ENCODE results near the gene MAP2K3. TPM values are rescaled to one million over a fixed set of nuclear protein-coding genes. Genes with fewer than 3 reads are reported as not detected.

Gene MAP2K3
- 25.0 TPM for polyA plus RNA-seq (2013, experiment 1 of 2)
- polyA plus RNA-seq (2013, experiment 2 of 2) = 24.1 TPM

DNA sequence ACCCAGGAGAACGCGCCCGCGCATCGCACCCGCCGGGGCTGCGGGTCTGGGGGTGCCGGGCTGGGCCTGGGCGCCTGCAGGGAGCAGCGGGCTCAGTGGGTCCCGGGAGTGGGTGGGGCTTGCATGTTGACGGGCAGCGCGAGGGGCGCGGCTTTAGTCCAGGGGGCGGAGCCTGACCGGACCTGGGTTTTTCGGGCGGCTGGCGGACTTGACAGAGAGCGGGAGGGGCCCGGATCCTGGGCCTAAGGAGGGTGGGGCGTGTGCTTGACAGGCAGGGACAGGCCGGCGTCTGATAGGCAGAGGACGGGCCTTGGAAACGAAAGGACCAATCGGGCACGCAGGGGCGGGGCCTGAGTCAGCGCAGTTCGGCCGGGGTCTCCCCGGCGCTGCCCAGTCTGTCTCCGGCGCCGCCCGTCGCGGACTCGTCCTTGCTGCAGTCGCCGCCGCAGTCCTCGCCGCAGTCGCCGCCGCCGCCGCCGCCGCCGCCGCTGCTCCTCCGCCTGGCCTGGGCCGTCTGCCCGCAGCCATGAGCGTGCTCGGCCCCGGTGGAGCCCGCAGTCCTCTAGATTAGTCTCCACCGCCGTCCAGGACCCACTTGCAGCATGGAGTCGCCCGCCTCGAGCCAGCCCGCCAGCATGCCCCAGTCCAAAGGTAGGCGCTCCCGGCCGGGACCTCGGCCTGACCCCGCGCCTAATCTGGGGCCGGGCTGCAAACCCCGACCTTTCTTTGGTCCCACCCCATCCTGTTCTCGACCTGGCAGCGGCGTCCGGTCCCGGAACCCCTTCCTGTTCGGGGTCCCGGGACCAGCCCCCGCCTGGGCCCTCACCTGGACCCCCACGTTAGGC lies at the start of gene MAP2K3:
Gene MAP2K3, plus strand, starts transcription at position 393 of the 845 bp plus-strand sequence. Its CDS starts 210 bp downstream, at position 603.
- Histone ChIP-seq H3K27ac (ENCODE audit: low read length, poor library complexity, severe bottlenecking) (peak within 1 kb of the TSS; percentile 89), H4K8ac (ENCODE audit: low read length) (peak within 1 kb of the TSS; percentile 56), H3K79me1 (replicated peaks; ENCODE audit: low read length, poor library complexity, severe bottlenecking) (no peaks in the 10 kb centered on the region), H3K4ac (ENCODE audit: low read depth in 1 of 2, low read length in 2 of 2) (peak within 1 kb of the TSS; percentile 57 to 92), H3K23ac (ENCODE audit: low read length in 2 of 2) (peak within 1 kb of the TSS in 1 of 2 experiments; percentile 17), H3K14ac (ENCODE audit: low read length in 2 of 2) (peak within 1 kb of the TSS in 1 of 2 experiments; percentile 97), H2AK5ac (ENCODE audit: low read length, severe bottlenecking) (peak within 1 kb of the TSS; percentile 43), H3K4me2 (ENCODE audit: low read length, poor library complexity, severe bottlenecking) (peak within 1 kb of the TSS; percentile 93), H2AFZ (ENCODE audit: low read depth, low read length) (peak within 1 kb of the TSS; percentile 70), H3K18ac (ENCODE audit: low read depth in 1 of 2, low read length in 2 of 2) (peak within 1 kb of the TSS; percentile 89 to 94), H3K27me3 (ENCODE audit: control insufficient read depth in 1 of 2, insufficient read depth in 1 of 2, low read length in 2 of 2) (no peaks in the 10 kb centered on the region), H2BK12ac (ENCODE audit: low read length in 2 of 2) (peak within 1 kb of the TSS; percentile 45 to 78), H3K9ac (ENCODE audit: low read length) (peak within 1 kb of the TSS; percentile 97), H3K4me3 (ENCODE audit: insufficient read depth in 1 of 2, low read depth in 1 of 2, low read length in 2 of 2) (peak within 1 kb of the TSS; percentile 78 to 99), H2BK15ac (ENCODE audit: low read depth, poor library complexity, severe bottlenecking) (peak within 1 kb of the TSS; percentile 87), H3K9me3 (ENCODE audit: control insufficient read depth, low read length) (no peaks in the 10 kb centered on the region), H3K4me1 (ENCODE audit: control insufficient read depth, insufficient read depth, low read depth, low read length) (peaks cover 58% of the 10 kb centered on the region), H2BK5ac (ENCODE audit: low read depth, low read length, poor library complexity, severe bottlenecking) (peak within 1 kb of the TSS; percentile 15), H3K36me3 (ENCODE audit: control insufficient read depth in 1 of 2, insufficient read depth in 2 of 2, low read depth in 1 of 2, low read length in 2 of 2) (peaks cover 4 to 9% of the 10 kb centered on the region in 2 experiments), H4K91ac (ENCODE audit: low read length) (no peak within 1 kb of the TSS), H2BK120ac (ENCODE audit: low read depth, low read length) (peak within 1 kb of the TSS; percentile 45)
- WGBS = under 1% methylated on average over 65 of the region's 88 CpGs
- peak; percentile 99 for DNase-seq

DNA sequence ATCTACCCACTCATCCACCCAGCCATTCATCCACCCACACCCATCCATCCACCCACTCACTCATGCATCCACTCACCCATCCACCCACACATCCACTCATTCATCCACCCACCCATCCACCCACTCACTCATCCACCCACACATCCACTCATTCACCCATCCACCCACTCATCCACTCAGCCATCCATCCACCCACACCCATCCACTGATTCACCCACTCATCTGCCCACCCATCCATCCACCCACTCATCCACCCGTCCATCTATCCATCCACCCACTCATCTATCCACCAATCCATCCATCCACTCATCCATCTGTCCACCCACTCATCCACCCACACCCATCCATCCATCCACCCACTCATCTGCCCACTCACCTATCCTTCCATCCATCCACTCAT lies 48.6 kb upstream of the MAP2K3 start:
- H2BK15ac ChIP-seq (ENCODE audit: low read depth, poor library complexity, severe bottlenecking) = no peak overlapping the region
- H3K36me3 ChIP-seq (ENCODE audit: control insufficient read depth in 1 of 2, insufficient read depth in 2 of 2, low read depth in 1 of 2, low read length in 2 of 2) = peaks cover 0 to 3% of the 10 kb centered on the region in 2 experiments
- no peak overlapping the region for H3K4me2 ChIP-seq (ENCODE audit: low read length, poor library complexity, severe bottlenecking)
- no peak overlapping the region for H3K18ac ChIP-seq (ENCODE audit: low read depth in 1 of 2, low read length in 2 of 2)
- H3K4ac ChIP-seq (ENCODE audit: low read depth in 1 of 2, low read length in 2 of 2) = no peak overlapping the region
- no peak overlapping the region for H3K27ac ChIP-seq (ENCODE audit: low read length, poor library complexity, severe bottlenecking)
- H2BK5ac ChIP-seq (ENCODE audit: low read depth, low read length, poor library complexity, severe bottlenecking) = no peak overlapping the region
- WGBS = 59% methylated on average over 1 of the region's 1 CpG
- no peak overlapping the region for H3K23ac ChIP-seq (ENCODE audit: low read length in 2 of 2)
- H2BK120ac ChIP-seq (ENCODE audit: low read depth, low read length) = no peak overlapping the region
- peaks cover 4% of the 10 kb centered on the region for H3K4me1 ChIP-seq (ENCODE audit: control insufficient read depth, insufficient read depth, low read depth, low read length)
- no peak overlapping the region for H3K14ac ChIP-seq (ENCODE audit: low read length in 2 of 2)
- no peak overlapping the region for H4K91ac ChIP-seq (ENCODE audit: low read length)
- no peak overlapping the region for H2BK12ac ChIP-seq (ENCODE audit: low read length in 2 of 2)
- H3K9me3 ChIP-seq (ENCODE audit: control insufficient read depth, low read length) = peaks cover 4% of the 10 kb centered on the region
- H3K4me3 ChIP-seq (ENCODE audit: insufficient read depth in 1 of 2, low read depth in 1 of 2, low read length in 2 of 2) = peak overlapping the region in 1 of 2 experiments; percentile 30
- no peak overlapping the region for H4K8ac ChIP-seq (ENCODE audit: low read length)
- H2AFZ ChIP-seq (ENCODE audit: low read depth, low read length) = no peak overlapping the region
- H3K79me1 ChIP-seq (replicated peaks; ENCODE audit: low read length, poor library complexity, severe bottlenecking) = no peaks in the 10 kb centered on the region
- peaks cover 0 to 25% of the 10 kb centered on the region in 2 experiments for H3K27me3 ChIP-seq (ENCODE audit: control insufficient read depth in 1 of 2, insufficient read depth in 1 of 2, low read length in 2 of 2)
- H2AK5ac ChIP-seq (ENCODE audit: low read length, severe bottlenecking) = no peak overlapping the region
- DNase-seq = no peak
- H3K9ac ChIP-seq (ENCODE audit: low read length) = no peak overlapping the region

DNA sequence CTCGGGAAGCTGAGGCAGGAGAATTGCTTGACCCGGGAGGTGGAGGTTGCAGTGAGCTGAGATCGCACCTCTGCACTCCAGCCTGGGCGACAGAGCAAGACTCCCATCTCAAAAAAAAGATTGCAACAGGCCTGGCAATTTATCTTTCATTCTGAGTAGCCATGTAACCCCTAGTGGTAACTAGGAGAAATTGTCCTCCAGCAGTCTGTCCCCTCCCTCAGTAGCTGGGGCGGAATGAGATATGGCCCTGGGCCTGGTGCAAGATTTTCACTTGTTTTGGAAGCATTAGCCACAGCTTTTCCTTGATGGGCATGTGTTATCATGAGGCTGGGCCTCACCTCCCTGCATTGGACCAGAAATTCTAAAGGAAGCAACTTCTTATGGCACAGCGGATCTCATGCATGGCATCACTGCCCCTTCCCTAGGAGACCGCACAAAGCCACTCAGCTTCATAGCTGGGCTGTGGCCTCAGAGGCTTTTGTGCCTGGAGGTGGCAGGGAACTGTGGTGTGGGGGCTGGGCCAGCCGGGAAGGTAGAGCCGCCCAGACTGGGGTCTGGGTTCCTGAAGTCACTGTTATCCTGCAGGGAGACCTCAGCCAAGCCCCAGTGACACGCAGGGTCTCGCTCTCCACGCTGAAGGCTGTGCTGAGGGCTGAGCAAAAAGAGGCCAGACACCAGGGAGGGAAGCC lies 44.7 kb upstream of the MAP2K3 start:
- H2BK120ac ChIP-seq (ENCODE audit: low read depth, low read length) = no peak overlapping the region
- no peak overlapping the region for H3K4me2 ChIP-seq (ENCODE audit: low read length, poor library complexity, severe bottlenecking)
- H2BK15ac ChIP-seq (ENCODE audit: low read depth, poor library complexity, severe bottlenecking) = no peak overlapping the region
- H3K18ac ChIP-seq (ENCODE audit: low read depth in 1 of 2, low read length in 2 of 2) = no peak overlapping the region
- H2BK12ac ChIP-seq (ENCODE audit: low read length in 2 of 2) = no peak overlapping the region
- H2AK5ac ChIP-seq (ENCODE audit: low read length, severe bottlenecking) = no peak overlapping the region
- no peak overlapping the region for H3K4me3 ChIP-seq (ENCODE audit: insufficient read depth in 1 of 2, low read depth in 1 of 2, low read length in 2 of 2)
- H3K4me1 ChIP-seq (ENCODE audit: control insufficient read depth, insufficient read depth, low read depth, low read length) = peaks cover 13% of the 10 kb centered on the region
- no peak overlapping the region for H3K4ac ChIP-seq (ENCODE audit: low read depth in 1 of 2, low read length in 2 of 2)
- no peak overlapping the region for H3K9ac ChIP-seq (ENCODE audit: low read length)
- no peak overlapping the region for H3K14ac ChIP-seq (ENCODE audit: low read length in 2 of 2)
- H3K9me3 ChIP-seq (ENCODE audit: control insufficient read depth, low read length) = no peaks in the 10 kb centered on the region
- H3K27ac ChIP-seq (ENCODE audit: low read length, poor library complexity, severe bottlenecking) = no peak overlapping the region
- H3K36me3 ChIP-seq (ENCODE audit: control insufficient read depth in 1 of 2, insufficient read depth in 2 of 2, low read depth in 1 of 2, low read length in 2 of 2) = peaks cover 0 to 32% of the 10 kb centered on the region in 2 experiments
- 68% methylated on average over 12 of the region's 12 CpGs for WGBS
- H2AFZ ChIP-seq (ENCODE audit: low read depth, low read length) = no peak overlapping the region
- H4K91ac ChIP-seq (ENCODE audit: low read length) = no peak overlapping the region
- H4K8ac ChIP-seq (ENCODE audit: low read length) = no peak overlapping the region
- no peak overlapping the region for H3K23ac ChIP-seq (ENCODE audit: low read length in 2 of 2)
- peak; percentile 38 for DNase-seq
- H3K27me3 ChIP-seq (ENCODE audit: control insufficient read depth in 1 of 2, insufficient read depth in 1 of 2, low read length in 2 of 2) = peaks cover 0 to 25% of the 10 kb centered on the region in 2 experiments
- H3K79me1 ChIP-seq (replicated peaks; ENCODE audit: low read length, poor library complexity, severe bottlenecking) = no peaks in the 10 kb centered on the region
- H2BK5ac ChIP-seq (ENCODE audit: low read depth, low read length, poor library complexity, severe bottlenecking) = no peak overlapping the region
